Loucy (cell line): ENCODE results near the gene SMTNL2.

Source experiments
- EZH2phosphoT487 ChIP-seq: fragments of 200-600 bp; IDR thresholded peaks from 2 replicates; pipeline ENCODE4 v1.6.1; 2018; ENCODE audit warnings: antibody characterized with exemption, mild to moderate bottlenecking, moderate library complexity, borderline replicate concordance
- TF ChIP-seq, protein P1 (sequence below): fragments of 200-600 bp; sonication (generic); conservative IDR thresholded peaks from 2 replicates; pipeline ENCODE4 v1.5.1; 2014; ENCODE audit warnings: mild to moderate bottlenecking, antibody characterized with exemption, low read length

DNA sequence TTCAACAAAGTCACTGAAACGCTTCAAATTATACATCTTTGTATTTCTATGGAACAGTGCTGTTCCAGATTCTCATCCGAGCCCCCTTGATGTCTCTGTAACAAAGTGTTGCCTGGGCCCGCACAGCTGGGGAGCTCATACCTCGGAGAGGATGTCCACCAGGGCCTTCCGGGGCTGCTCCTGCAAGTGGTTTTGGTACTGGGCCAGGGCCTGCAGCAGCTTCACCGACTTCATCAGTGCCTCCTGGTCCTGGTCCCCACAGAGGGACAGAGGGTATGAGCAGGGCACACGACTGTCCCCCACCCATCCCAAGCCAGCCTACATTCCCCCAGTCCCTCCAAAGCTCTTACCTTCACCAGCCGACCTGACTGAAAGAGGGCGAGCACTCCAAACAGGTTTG is 30.7 kb upstream of the SMTNL2 start:
- TF ChIP-seq, protein P1, sequence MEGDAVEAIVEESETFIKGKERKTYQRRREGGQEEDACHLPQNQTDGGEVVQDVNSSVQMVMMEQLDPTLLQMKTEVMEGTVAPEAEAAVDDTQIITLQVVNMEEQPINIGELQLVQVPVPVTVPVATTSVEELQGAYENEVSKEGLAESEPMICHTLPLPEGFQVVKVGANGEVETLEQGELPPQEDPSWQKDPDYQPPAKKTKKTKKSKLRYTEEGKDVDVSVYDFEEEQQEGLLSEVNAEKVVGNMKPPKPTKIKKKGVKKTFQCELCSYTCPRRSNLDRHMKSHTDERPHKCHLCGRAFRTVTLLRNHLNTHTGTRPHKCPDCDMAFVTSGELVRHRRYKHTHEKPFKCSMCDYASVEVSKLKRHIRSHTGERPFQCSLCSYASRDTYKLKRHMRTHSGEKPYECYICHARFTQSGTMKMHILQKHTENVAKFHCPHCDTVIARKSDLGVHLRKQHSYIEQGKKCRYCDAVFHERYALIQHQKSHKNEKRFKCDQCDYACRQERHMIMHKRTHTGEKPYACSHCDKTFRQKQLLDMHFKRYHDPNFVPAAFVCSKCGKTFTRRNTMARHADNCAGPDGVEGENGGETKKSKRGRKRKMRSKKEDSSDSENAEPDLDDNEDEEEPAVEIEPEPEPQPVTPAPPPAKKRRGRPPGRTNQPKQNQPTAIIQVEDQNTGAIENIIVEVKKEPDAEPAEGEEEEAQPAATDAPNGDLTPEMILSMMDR = no peak
- no peak for TF ChIP-seq EZH2phosphoT487
